C4-2B (cell line): Measurements from ENCODE around the gene AKNAD1.

Experiments
- H3K27ac ChIP-seq: fragments of 450-650 bp; 2 replicates; pipeline ENCODE4 v1.5.1; 2017
- CTCF ChIP-seq: fragments of 450-650 bp; conservative IDR thresholded peaks from 2 replicates; pipeline ENCODE4 v1.5.1; 2017; ENCODE audit warnings: mild to moderate bottlenecking
- ZFX ChIP-seq: fragments of 450-650 bp; IDR thresholded peaks from 2 replicates; pipeline ENCODE4 v1.6.1; 2017

The AKNAD1 gene

GRCh38 chr1:108815566-108815965, 41.3 kb downstream of the AKNAD1 start:
- TF ChIP-seq ZFX = no peak
- TF ChIP-seq CTCF = no peak
- no peak overlapping the region for H3K27ac ChIP-seq

- no peak overlapping the region for H3K27ac ChIP-seq
- TF ChIP-seq CTCF (no peak), ZFX (no peak)
Observed at GRCh38 chr1:108814343-108815125, 42.4 kb downstream of the AKNAD1 start.

GRCh38 chr1:108813326-108813725, 43.6 kb downstream of the AKNAD1 start:
- no peak overlapping the region for H3K27ac ChIP-seq
- no peak for TF ChIP-seq ZFX
- no peak for TF ChIP-seq CTCF

GRCh38 chr1:108811611-108812010, 45.3 kb downstream of the AKNAD1 start:
- no peak for TF ChIP-seq ZFX
- no peak for TF ChIP-seq CTCF

GRCh38 chr1:108808438-108808837, 48.5 kb downstream of the AKNAD1 start:
- no peak overlapping the region for H3K27ac ChIP-seq
- no peak for TF ChIP-seq ZFX
- TF ChIP-seq CTCF = no peak

More at GRCh38 chr1:108811611-108812010, 45.3 kb downstream of the AKNAD1 start:
- no peak overlapping the region for H3K27ac ChIP-seq

- no peak overlapping the region for H3K27ac ChIP-seq
- no peak for TF ChIP-seq ZFX
- TF ChIP-seq CTCF = no peak
Observed at GRCh38 chr1:108803548-108803947, 53.3 kb downstream of the AKNAD1 start.

- H3K27ac ChIP-seq = no peak overlapping the region
- TF ChIP-seq CTCF (no peak), ZFX (no peak)
Observed at GRCh38 chr1:108801101-108801500, 55.8 kb downstream of the AKNAD1 start.
